Fibroblast of peridontal ligament (primary cell): ENCODE data around the gene NEUROG1.
"Not testable (repeated sequence)": the region's sequence is repeated elsewhere in the genome, so short reads cannot be mapped to it uniquely, and the experiment has no call there.

Source experiments
- DNase-seq: peaks from one replicate; pipeline ENCODE4 v3.0.0-alpha.2; 2010; ENCODE audit errors: extremely low read depth

NEUROG1 gene

GRCh38 chr5:135537271-135537670, 1.5 kb upstream of the NEUROG1 start:
- DNase-seq, result no peak

DNA sequence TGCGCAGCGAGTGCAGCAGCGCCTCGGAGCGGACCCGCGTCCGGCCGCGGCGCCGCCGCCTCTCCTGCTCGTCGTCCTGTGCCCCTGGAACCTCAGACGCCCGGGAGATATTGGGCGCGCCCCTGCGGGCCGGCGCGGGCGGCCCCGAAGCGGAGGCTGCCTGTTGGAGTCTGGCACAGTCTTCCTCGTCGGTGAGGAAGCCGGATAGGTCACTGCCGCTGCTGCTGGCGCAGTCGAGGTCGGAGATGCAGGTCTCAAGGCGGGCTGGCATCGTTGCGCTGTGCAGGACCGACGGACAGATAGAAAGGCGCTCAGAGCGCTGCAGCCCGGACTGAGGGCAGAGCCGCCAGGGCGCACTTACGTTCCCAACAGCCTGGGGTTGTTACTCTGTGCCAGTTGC, 344 bp downstream of the NEUROG1 start:
- DNase-seq, result no peak

GRCh38 chr5:135534609-135535419, 950 bp downstream of the NEUROG1 start:
- DNase-seq, result no peak

DNA sequence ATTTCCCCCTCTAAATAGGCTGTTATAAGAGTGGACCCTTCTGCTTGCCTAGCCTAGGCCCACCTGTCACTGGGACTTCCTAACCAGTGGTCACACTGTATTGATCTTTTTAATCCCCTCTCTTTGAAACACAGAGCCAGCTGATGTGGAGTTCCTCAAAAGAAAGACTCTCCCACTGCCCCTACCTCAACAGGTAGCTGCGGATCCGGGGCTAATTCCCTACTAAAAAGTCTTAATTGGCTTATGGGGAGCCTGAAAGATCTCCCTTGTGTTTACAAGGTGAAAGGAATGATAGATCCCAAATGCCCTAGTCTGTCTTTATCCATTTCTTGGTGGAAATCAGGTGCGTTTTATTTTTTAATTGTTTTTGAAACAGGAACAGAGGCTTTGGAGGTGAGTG, 2.0 kb downstream of the NEUROG1 start:
- DNase-seq, result no peak

DNA sequence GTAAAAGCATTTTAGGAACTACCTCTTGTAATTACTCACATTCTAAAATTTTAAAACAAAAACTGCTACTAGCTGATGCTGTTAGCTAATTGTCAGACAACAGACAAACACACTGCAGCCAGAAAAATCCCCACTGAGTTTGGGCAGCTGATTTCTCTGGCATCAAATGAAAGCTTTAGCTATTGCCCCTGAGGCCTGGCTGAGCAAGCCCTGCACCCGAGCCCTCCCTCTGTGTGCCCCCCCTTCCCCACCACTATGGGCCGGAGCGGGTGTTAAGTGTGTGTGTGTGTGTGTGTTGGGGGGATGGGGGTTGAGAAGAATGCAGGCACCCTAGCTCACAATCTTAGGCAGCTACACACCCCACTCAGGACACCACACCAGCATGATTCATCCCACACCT, 2.4 kb downstream of the NEUROG1 start:
- no peak for DNase-seq

DNA sequence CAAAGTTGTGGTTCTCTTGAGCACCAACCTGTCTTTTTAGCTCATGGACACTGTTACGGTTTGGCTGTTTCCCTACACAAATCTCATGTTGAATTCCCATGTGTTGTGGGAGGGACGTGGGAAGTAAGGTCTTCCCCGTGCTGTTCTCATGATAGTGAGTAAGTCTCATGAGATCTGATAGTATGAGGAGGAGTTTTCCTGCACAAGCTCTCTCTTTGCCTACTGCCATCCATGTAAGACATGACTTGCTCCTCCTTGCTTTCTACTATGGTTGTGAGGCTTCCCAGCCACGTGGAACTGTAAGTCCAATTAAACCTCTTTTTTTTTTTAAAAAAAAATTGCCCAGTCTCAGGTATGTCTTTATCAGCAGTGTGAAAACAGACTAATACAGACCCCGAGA, 6.2 kb downstream of the NEUROG1 start:
- DNase-seq, result not testable (repeated sequence)

GRCh38 chr5:135526924-135527323, 8.8 kb downstream of the NEUROG1 start:
- DNase-seq, result no peak

DNA sequence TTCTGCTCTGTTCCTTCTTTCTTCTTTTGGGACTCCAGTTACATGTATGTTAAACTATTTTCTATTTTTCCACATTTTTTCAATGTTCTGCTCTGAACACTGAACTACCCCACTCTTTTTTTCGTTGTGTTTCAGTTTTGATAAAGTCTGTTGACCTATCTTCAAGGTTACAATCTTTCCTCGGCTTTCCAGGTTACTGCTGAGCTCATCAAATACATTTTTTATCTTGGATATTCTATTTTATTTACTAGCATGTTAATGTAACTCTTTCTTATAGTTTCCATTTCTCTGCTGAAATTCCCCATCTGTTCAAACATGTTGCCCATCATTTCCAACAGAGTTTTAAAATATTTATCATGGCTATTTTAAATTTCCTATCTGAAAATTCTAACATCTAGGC, 13.8 kb downstream of the NEUROG1 start:
- no peak for DNase-seq

DNA sequence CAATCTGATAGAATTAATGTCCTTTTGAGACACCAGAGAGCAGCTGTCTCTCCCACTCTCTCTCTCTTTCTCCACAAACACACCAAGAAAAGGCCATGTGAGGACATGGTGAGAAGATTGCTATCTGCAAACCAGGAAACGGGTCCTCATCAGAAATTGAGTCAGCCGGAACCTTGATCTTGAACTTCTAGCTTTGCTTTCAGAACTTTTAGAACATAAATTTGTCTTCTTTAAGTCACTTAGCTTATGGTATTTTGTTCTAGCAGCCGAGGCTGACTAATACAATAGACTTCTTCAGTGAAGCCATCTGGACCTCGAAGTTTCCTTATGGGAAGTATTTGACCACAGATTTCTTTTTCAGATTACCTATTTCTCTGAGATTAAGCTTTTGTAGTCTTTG, 18.1 kb downstream of the NEUROG1 start:
- DNase-seq, result no peak

- no peak for DNase-seq
Observed at GRCh38 chr5:135514116-135514515, 21.6 kb downstream of the NEUROG1 start.

- DNase-seq, result no peak
Observed at GRCh38 chr5:135511761-135512575, 23.8 kb downstream of the NEUROG1 start.

DNA sequence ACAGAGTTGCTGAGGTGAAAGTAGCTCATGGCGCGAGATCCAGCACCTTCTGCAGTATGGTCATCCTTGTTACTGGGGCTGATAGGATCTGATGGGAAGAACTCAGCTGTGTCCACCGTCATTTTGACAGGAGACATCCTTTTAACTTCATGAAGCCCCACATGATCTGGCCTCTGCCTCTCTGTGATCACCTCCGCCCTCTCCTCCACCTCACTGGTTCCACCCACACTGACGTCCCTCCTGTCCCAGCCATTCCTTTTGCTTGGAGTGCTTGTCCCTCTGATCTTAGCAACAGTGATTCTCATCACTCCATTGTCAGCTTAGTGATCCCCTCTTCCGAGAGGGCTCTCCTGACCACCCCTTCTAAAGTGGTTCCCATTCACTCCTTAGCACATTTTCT, 25.8 kb downstream of the NEUROG1 start:
- DNase-seq, result no peak

GRCh38 chr5:135508496-135509005, 27.2 kb downstream of the NEUROG1 start:
- no peak for DNase-seq

DNA sequence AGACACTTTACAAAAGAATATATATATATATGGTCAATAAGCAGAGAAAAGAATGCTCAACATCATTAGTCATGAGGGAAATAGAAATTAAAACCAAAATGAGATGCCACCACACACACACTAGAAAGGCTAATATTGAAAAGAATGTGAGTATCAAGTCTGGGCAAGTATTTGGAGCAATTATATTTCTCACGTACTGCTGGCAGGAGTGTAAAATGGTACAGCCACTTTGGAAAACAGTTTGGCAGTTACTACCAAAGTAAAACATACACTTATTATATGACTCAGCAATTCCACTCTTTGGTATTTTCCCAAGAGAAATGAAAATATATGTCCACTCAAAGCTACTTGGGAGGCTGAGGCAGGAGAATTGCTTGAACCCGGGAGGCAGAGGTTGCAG, 29.8 kb downstream of the NEUROG1 start:
- peak; percentile 55 for DNase-seq

DNA sequence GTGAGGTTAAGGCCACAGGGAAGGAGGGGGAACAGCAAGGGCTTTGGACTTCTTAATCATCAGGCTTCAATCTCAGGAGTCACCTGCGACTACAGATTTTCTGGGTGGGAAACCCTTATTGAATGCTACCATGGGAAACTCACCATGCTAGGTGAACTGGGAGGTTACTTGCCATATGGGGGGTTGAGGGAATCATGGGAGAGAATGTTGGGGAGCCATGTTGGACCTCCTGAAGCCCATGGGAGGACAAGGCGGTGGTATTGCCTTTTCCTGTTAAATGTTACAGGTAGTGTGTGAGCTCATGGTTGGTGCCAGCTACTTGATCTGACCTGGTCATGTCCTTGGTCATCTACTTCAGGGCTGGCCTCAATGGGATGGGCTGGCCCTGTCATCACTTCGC, 31.4 kb downstream of the NEUROG1 start:
- DNase-seq, result no peak

GRCh38 chr5:135503871-135504270, 31.9 kb downstream of the NEUROG1 start:
- no peak for DNase-seq

DNA sequence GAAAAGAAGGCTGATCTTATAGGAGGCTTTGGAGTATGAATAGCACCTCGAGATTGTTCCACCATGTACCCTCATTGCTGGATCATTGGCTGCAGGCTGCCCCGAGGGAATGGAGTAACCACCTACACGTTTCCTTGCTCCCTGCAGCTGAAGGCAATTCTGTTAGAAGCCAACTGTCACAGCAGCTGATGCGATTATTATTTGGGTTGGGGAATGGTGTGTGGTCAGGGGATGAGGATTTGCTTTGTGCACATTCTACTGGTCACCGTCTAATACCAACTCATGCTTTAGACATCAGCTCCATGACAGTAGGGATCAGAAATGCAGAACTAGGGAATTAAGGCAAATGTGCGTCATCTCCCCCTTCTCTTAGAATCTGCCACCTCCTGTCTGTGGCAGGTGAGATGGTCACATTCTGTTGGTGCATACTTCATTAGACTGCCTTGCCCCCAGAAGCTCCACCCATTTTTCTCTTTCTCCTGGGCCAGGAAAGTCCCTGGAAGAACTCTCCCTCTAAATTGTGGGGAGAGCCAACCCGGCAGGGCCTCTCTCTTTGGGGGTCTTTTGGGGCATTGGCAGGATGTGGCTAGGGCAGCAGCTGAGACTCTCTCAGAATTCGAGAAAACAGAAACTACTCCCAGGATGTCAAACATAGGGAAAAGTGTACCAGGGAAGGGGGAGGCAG, 32.8 kb downstream of the NEUROG1 start:
- no peak for DNase-seq

GRCh38 chr5:135501965-135502364, 33.8 kb downstream of the NEUROG1 start:
- DNase-seq, result no peak

DNA sequence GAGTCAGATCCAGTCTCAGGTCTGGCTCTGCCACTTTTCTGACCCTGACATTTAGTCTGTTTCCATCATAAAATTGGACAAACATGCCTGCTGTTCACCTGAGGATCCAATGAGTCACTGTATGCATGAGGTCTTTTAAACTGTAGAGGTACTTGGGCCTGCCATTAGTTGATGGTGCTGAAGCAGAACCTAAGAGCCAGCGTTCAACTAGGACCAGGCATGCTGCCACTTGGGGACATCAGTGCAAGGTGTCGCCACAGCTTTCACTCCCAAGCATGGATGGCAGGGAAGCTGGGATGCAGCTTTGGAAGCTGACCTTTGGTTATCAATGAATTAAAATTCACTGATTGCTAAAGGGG, 37.1 kb downstream of the NEUROG1 start:
- DNase-seq, result no peak

DNA sequence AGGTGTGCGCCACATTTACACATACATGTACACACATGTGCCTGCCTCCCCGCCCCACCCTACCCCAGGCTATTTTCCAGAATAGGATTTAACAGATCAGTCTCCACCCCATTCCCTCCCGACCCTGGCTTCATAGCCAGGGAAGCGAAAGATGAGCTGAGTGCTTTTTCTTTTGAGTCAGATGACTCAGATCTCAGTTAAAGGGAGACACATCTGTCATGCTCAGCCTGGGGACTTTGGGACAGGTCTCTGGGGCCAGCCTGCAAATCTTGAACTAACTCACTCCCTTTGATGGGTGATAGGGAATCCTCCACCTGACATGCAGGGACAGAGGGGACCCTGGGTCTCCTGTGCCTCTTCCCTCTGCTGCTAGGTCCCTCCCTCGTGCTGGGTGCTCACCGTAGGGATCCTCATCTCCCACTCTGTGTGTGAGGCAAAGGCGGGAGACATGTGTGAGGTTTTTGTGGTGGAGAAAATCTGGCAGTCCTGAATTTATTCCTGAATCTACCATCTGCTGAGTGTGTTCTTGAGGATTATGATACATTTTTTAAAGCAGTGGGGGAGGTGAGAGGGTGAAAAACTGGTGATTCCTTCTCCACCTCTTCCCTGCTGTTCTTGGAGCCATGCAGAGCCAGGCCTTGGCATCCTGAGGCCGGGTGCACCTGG, 37.7 kb downstream of the NEUROG1 start:
- DNase-seq, result no peak

GRCh38 chr5:135495531-135495930, 40.2 kb downstream of the NEUROG1 start:
- not testable (repeated sequence) for DNase-seq

- DNase-seq, result no peak
Observed at GRCh38 chr5:135494196-135494595, 41.6 kb downstream of the NEUROG1 start.
